Ascending aorta (tissue), 2 donors: ENCODE measurements around the gene UBE2QL1. TPM values are rescaled to one million over a fixed set of nuclear protein-coding genes. Genes with fewer than 3 reads are reported as not detected.

Experiments used
- DNase-seq, 2 donors: peaks; one replicate each; pipeline ENCODE4 v3.0.0-alpha.2; 2019; ENCODE audit warnings: low spot score in 2 of 2
- H3K27ac ChIP-seq, 2 donors: fragments of 200-600 bp; sonication (generic); one replicate each; pipeline ENCODE4 v1.5.1; 2016 to 2017; ENCODE audit warnings: mild to moderate bottlenecking in 1 of 2
- H3K27me3 ChIP-seq: fragments of 200-600 bp; sonication (generic); one replicate; pipeline ENCODE4 v1.5.1; 2017
- H3K36me3 ChIP-seq, 2 donors: fragments of 200-600 bp; sonication (generic); one replicate each; pipeline ENCODE4 v1.5.1; 2016
- H3K4me1 ChIP-seq, 2 donors: fragments of 200-600 bp; sonication (generic); one replicate each; pipeline ENCODE4 v1.5.1; 2016 to 2017; ENCODE audit warnings: mild to moderate bottlenecking in 1 of 2
- H3K4me3 ChIP-seq, 2 donors: fragments of 200-600 bp; sonication (generic); one replicate each; pipeline ENCODE4 v1.5.1; 2016 to 2017; ENCODE audit warnings: mild to moderate bottlenecking in 1 of 2
- H3K9me3 ChIP-seq, 2 donors: fragments of 200-600 bp; sonication (generic); one replicate each; pipeline ENCODE4 v1.5.1; 2016
- intact Hi-C: fragments of 100-400 bp; cut with DNase I; formaldehyde crosslinking; loops from one replicate; pipeline ENCODE4 v1.15.1; 2023
- total RNA-seq: library from RNA; depleted of rRNA; stranded (reverse); fragments of >200 nt; gene quantifications from one replicate; pipeline ENCODE4 v1.1.0, GENCODE V29; 2016
- TF ChIP-seq, protein P1 (sequence below), 3 experiments: fragments of 200-600 bp in 2 of 3; fragments of 450-650 bp in 1 of 3; sonication (generic) in 2 of 3; IDR thresholded peaks; one replicate each; pipeline ENCODE4 v1.5.1; 2016 to 2019; ENCODE audit warnings: antibody characterized with exemption in 3 of 3, mild to moderate bottlenecking in 1 of 3, moderate library complexity in 1 of 3

The UBE2QL1 gene
- total RNA-seq, 1 donor from 2014 or later, result 0.85 TPM

DNA sequence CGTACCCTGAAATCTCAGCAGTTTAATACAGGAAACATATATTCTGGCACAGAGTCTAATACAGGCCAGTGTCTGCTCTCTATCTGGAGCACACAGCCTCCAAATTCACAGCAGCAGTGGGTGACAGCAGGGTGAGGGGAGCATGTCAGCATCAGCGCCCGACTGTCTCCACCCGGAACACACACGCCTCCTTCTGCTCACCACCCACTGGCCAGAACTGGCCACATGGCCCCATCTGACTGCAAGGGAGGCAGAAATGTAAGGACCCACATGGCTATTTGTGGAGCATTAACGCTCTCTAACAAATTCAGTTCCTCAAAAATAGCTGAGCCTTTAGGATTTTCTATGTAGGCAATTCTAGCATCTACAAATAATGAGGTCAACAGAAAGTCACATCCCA is 24.6 kb downstream of the UBE2QL1 start:
- TF ChIP-seq, protein P1, sequence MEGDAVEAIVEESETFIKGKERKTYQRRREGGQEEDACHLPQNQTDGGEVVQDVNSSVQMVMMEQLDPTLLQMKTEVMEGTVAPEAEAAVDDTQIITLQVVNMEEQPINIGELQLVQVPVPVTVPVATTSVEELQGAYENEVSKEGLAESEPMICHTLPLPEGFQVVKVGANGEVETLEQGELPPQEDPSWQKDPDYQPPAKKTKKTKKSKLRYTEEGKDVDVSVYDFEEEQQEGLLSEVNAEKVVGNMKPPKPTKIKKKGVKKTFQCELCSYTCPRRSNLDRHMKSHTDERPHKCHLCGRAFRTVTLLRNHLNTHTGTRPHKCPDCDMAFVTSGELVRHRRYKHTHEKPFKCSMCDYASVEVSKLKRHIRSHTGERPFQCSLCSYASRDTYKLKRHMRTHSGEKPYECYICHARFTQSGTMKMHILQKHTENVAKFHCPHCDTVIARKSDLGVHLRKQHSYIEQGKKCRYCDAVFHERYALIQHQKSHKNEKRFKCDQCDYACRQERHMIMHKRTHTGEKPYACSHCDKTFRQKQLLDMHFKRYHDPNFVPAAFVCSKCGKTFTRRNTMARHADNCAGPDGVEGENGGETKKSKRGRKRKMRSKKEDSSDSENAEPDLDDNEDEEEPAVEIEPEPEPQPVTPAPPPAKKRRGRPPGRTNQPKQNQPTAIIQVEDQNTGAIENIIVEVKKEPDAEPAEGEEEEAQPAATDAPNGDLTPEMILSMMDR (IDR thresholded peaks at IDR 0.05), result no peak
- DNase-seq, result peak in 1 of 2 donors; percentile 34
- no peaks in the 10 kb centered on the region for H3K27me3 ChIP-seq
- no peak overlapping the region for H3K27ac ChIP-seq
- no peaks in the 10 kb centered on the region for H3K36me3 ChIP-seq
- intact Hi-C loops, result no loop called here
- H3K9me3 ChIP-seq, result no peaks in the 10 kb centered on the region
- no peak overlapping the region for H3K4me3 ChIP-seq
- H3K4me1 ChIP-seq, result peaks cover 0 to 2% of the 10 kb centered on the region in 2 donors

GRCh38 chr5:6475626-6476312 is 27.1 kb downstream of the UBE2QL1 start:
- intact Hi-C loops, result no loop called here
- TF ChIP-seq, protein P1 (IDR thresholded peaks at IDR 0.05), result no peak
- no peak overlapping the region for H3K27ac ChIP-seq
- DNase-seq, result peak in 1 of 2 donors; percentile 48
- no peak overlapping the region for H3K4me3 ChIP-seq
- no peaks in the 10 kb centered on the region for H3K36me3 ChIP-seq
- peaks cover 0 to 2% of the 10 kb centered on the region in 2 donors for H3K4me1 ChIP-seq
- H3K9me3 ChIP-seq, result no peaks in the 10 kb centered on the region
- H3K27me3 ChIP-seq, result no peaks in the 10 kb centered on the region

DNA sequence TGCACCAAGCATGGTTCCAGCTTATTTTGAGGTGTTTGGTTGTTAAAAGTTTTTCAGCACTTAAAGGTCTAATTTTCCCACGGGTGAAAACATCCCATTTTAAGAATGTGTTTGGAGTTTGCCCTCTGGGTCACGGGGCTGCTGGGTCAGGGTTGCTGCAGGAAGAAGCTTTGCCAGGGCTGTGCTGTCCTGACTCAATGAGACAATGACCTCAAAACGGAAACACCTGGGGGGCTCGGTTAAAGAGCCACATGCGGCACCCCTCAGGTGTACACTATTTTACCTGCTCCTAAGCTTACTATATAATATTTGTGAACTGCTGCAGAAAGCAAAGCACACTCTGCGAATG is 27.6 kb downstream of the UBE2QL1 start:
- DNase-seq, result peak in 1 of 2 donors; percentile 34
- H3K27ac ChIP-seq, result no peak overlapping the region
- no peak overlapping the region for H3K4me3 ChIP-seq
- H3K9me3 ChIP-seq, result no peaks in the 10 kb centered on the region
- TF ChIP-seq, protein P1 (IDR thresholded peaks at IDR 0.05), result no peak
- H3K36me3 ChIP-seq, result no peaks in the 10 kb centered on the region
- intact Hi-C loops, result no loop called here
- H3K27me3 ChIP-seq, result no peaks in the 10 kb centered on the region
- peaks cover 0 to 2% of the 10 kb centered on the region in 2 donors for H3K4me1 ChIP-seq

- intact Hi-C loops, result no loop called here
- no peak for DNase-seq
- Histone ChIP-seq H3K27me3 (no peaks in the 10 kb centered on the region), H3K9me3 (no peaks in the 10 kb centered on the region), H3K36me3 (no peaks in the 10 kb centered on the region), H3K4me3 (no peak overlapping the region), H3K27ac (no peak overlapping the region), H3K4me1 (no peaks in the 10 kb centered on the region)
- TF ChIP-seq, protein P1 (IDR thresholded peaks at IDR 0.05), result no peak
Measured at GRCh38 chr5:6478793-6479192, 30.1 kb downstream of the UBE2QL1 start.

GRCh38 chr5:6480133-6481051 is 31.7 kb downstream of the UBE2QL1 start:
- no peaks in the 10 kb centered on the region for H3K9me3 ChIP-seq
- H3K36me3 ChIP-seq, result no peaks in the 10 kb centered on the region
- no peaks in the 10 kb centered on the region for H3K27me3 ChIP-seq
- TF ChIP-seq, protein P1 (IDR thresholded peaks at IDR 0.05), result no peak
- no peak for DNase-seq
- intact Hi-C loops, result no loop called here
- peaks cover 0 to 3% of the 10 kb centered on the region in 2 donors for H3K4me1 ChIP-seq
- H3K4me3 ChIP-seq, result no peak overlapping the region
- no peak overlapping the region for H3K27ac ChIP-seq
